Caco-2 (cell line): ENCODE measurements around the gene TCOF1. TPM values are rescaled to one million over a fixed set of nuclear protein-coding genes. Genes with fewer than 3 reads are reported as not detected.

ENCODE experiments used
- BruUV-seq: library from RNA; stranded (reverse); fragments of 400-500 nt; replicated peaks from 2 replicates; lab custom pipeline; 2021; lab: Mats Ljungman, UMichigan
- CTCF ChIA-PET: fragments of 300-600 bp; sonication (Branson Sonifier 250); formaldehyde crosslinking; loops from one replicate; lab custom pipeline; 2022; ENCODE audit warnings: antibody characterized with exemption; lab: Charles Lee
- POLR2A ChIA-PET: fragments of 300-600 bp; sonication (Branson Sonifier 250); formaldehyde crosslinking; loops from one replicate; lab custom pipeline; 2022; ENCODE audit warnings: antibody characterized with exemption; lab: Charles Lee
- DNase-seq, 2 experiments: peaks; one replicate each; pipeline versions ENCODE4 v3.0.0 to v3.0.0-alpha.2; 2020 to 2022
- H3K27me3 ChIP-seq: replicated peaks from 2 replicates; pipeline ENCODE4 v1.6.0; 2011; ENCODE audit warnings: low read length; ENCODE audit not compliant: control insufficient read depth, insufficient read depth
- H3K36me3 ChIP-seq: 2 replicates; pipeline ENCODE4 v1.5.1; 2011; ENCODE audit warnings: low read length; ENCODE audit not compliant: control insufficient read depth, insufficient read depth
- H3K4me1 ChIP-seq: fragments of 250-450 bp; sonication (Bioruptor Pico); 2 replicates; pipeline ENCODE4 v1.5.1; 2020; ENCODE audit warnings: mild to moderate bottlenecking
- H3K4me3 ChIP-seq: 2 replicates; pipeline ENCODE4 v1.5.1; 2011; ENCODE audit warnings: low read depth, mild to moderate bottlenecking, control low read depth, low read length
- H3K9me3 ChIP-seq: fragments of 250-450 bp; sonication (Bioruptor Pico); 2 replicates; pipeline ENCODE4 v1.5.1; 2020; ENCODE audit warnings: mild to moderate bottlenecking, moderate library complexity
- H3K27ac Mint-ChIP-seq: one replicate; pipeline ENCODE4 v1.8.0; 2022; ENCODE audit warnings: mixed read lengths; ENCODE audit not compliant: unreplicated experiment
- H3K27me3 Mint-ChIP-seq: one replicate; pipeline ENCODE4 v1.8.0; 2022; ENCODE audit warnings: mixed read lengths; ENCODE audit not compliant: insufficient read depth, unreplicated experiment
- H3K36me3 Mint-ChIP-seq: one replicate; pipeline ENCODE4 v1.8.0; 2022; ENCODE audit warnings: mild to moderate bottlenecking, mixed read lengths; ENCODE audit not compliant: insufficient read depth, unreplicated experiment
- H3K4me1 Mint-ChIP-seq: one replicate; pipeline ENCODE4 v1.8.0; 2022; ENCODE audit warnings: low read depth, mixed read lengths; ENCODE audit not compliant: unreplicated experiment
- H3K4me3 Mint-ChIP-seq: one replicate; pipeline ENCODE4 v1.8.0; 2022; ENCODE audit warnings: mild to moderate bottlenecking, moderate library complexity, mixed read lengths; ENCODE audit not compliant: unreplicated experiment
- H3K9me3 Mint-ChIP-seq: one replicate; pipeline ENCODE4 v1.8.0; 2022; ENCODE audit warnings: mixed read lengths; ENCODE audit not compliant: unreplicated experiment
- CTCF ChIP-seq, 2 experiments: fragments of 200-600 bp in 1 of 2; IDR thresholded peaks; 1 replicate in 1 of 2; 2 replicates in 1 of 2; pipeline versions ENCODE4 v1.5.1 to v1.8.0; 2011 to 2022; ENCODE audit warnings: antibody characterized with exemption in 1 of 2, control low read depth in 1 of 2, inconsistent platforms in 1 of 2, low read depth in 1 of 2, low read length in 1 of 2, mild to moderate bottlenecking in 1 of 2, moderate library complexity in 1 of 2; ENCODE audit not compliant: insufficient read depth in 1 of 2, severe bottlenecking in 1 of 2, unreplicated experiment in 1 of 2
- intact Hi-C: fragments of 100-400 bp; cut with micrococcal nuclease; formaldehyde crosslinking; loops from one replicate; pipeline ENCODE4 v1.10.0; 2022; ENCODE audit not compliant: unreplicated experiment
- total RNA-seq: library from RNA; stranded (reverse); gene quantifications from 2 replicates; pipeline ENCODE4 v1.2.3, GENCODE V29; 2022

Gene TCOF1
- total RNA-seq, 1 experiment from 2014 or later = 112 TPM

- Histone ChIP-seq H3K4me3 (no peak overlapping the region), H3K4me1 (peaks cover 16% of the 10 kb centered on the region), H3K9me3 (no peaks in the 10 kb centered on the region), H3K36me3 (no peaks in the 10 kb centered on the region), H3K27me3 (no peaks in the 10 kb centered on the region)
- BruUV-seq = no TSS peak
- intact Hi-C loops = loop anchor here (1.0 to 2.0 kb wide), 2 partner anchors 15 kb away; partner anchors contain the start of gene CD74
- peak overlapping the region; percentile 72 for H3K27ac Mint-ChIP-seq
- no peak for TF ChIP-seq CTCF (IDR thresholded peaks at IDR 0.05; ENCODE audit: insufficient read depth in 1 of 2, low read depth in 1 of 2, low read length in 1 of 2, severe bottlenecking in 1 of 2, unreplicated experiment in 1 of 2)
- H3K9me3 Mint-ChIP-seq = no peaks in the 10 kb centered on the region
- peak overlapping the region; percentile 19 for H3K4me3 Mint-ChIP-seq
- ChIA-PET CTCF (no interaction called here), POLR2A (interaction anchor here (0.6 to 1.2 kb wide), 2 partner anchors 16 to 18 kb away, joined by 4 to 7 read pairs; partner anchors contain the start of gene CD74)
- peaks cover 22% of the 10 kb centered on the region for H3K4me1 Mint-ChIP-seq
- H3K36me3 Mint-ChIP-seq = peaks cover 4% of the 10 kb centered on the region
- H3K27me3 Mint-ChIP-seq = no peaks in the 10 kb centered on the region
- peak; percentile 66 to 85 for DNase-seq
Measured at GRCh38 chr5:150428106-150428876, 70.8 kb downstream of the TCOF1 start.

GRCh38 chr5:150428978-150429377 is 71.5 kb downstream of the TCOF1 start:
- intact Hi-C loops = loop anchor here (1.0 to 2.0 kb wide), 2 partner anchors 14 to 16 kb away; partner anchors contain the start of gene CD74

More at GRCh38 chr5:150428978-150429377, 71.5 kb downstream of the TCOF1 start:
- H3K27me3 Mint-ChIP-seq = no peaks in the 10 kb centered on the region
- CTCF ChIA-PET = no interaction called here
- H3K36me3 Mint-ChIP-seq = peaks cover 4% of the 10 kb centered on the region
- TF ChIP-seq CTCF (IDR thresholded peaks at IDR 0.05; ENCODE audit: insufficient read depth in 1 of 2, low read depth in 1 of 2, low read length in 1 of 2, severe bottlenecking in 1 of 2, unreplicated experiment in 1 of 2) = no peak
- no peak for DNase-seq
- no peaks in the 10 kb centered on the region for H3K27me3 ChIP-seq
- H3K27ac Mint-ChIP-seq = peak overlapping the region; percentile 72
- no peak overlapping the region for H3K4me3 Mint-ChIP-seq
- peaks cover 16% of the 10 kb centered on the region for H3K4me1 ChIP-seq
- no TSS peak for BruUV-seq
- H3K36me3 ChIP-seq = no peaks in the 10 kb centered on the region
- H3K4me1 Mint-ChIP-seq = peaks cover 22% of the 10 kb centered on the region
- H3K4me3 ChIP-seq = no peak overlapping the region
- no peaks in the 10 kb centered on the region for H3K9me3 Mint-ChIP-seq
- POLR2A ChIA-PET = interaction anchor here (0.6 to 1.2 kb wide), 2 partner anchors 16 to 18 kb away, joined by 4 to 7 read pairs; partner anchors contain the start of gene CD74
- no peaks in the 10 kb centered on the region for H3K9me3 ChIP-seq
